NCI-H187 treated with DMSO at 0.1 percent for 48 hours (cell line): Measurements from ENCODE around the gene STIM1.

ENCODE experiments used
- DNase-seq: peaks from one replicate; lab custom pipeline; 2025; lab: John Stamatoyannopoulos, UW

The STIM1 gene

DNA sequence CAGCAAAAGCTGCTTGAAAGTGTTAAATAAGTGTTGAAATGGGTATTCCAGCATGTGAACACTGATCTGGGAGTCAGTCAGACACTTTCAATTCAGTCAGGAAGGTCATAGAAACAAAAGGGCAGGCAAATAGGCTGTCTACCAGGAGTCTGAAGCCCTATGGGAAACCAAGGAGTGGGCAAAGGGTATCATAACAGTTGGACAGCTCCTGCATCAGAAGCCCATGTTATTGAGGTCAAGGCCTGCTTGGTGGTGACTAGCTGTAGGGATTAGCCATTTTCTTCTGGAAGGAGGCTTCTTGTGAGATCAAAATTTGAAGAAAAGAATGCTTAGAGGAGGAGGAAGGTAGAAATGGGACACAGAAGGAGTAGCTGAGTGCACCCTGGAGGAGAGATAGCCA lies 97.3 kb downstream of the STIM1 start:
- DNase-seq = no peak

- DNase-seq = no peak
Measured at GRCh38 chr11:3953327-3953726, 97.9 kb downstream of the STIM1 start.

- DNase-seq = no peak
Measured at GRCh38 chr11:3954448-3955298, 99.2 kb downstream of the STIM1 start.

DNA sequence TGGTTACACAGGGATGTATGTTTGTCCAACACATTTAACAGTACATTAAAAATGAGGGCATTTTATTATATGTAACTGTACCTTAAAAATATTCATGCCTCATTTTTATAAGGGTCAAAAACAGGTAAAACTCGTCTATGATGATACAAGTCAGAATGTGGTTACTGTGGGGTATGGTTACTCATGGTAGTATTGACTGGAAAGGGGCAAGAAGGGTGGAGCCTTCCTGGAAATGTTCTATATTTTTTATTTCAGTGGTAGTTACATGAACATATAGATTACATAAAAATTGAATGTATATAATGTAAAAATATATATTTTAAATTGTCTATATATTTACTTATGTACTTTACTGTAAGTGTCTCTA lies 99.8 kb downstream of the STIM1 start:
- no peak for DNase-seq

- no peak for DNase-seq
Measured at GRCh38 chr11:3956038-3956437, 100.6 kb downstream of the STIM1 start.

GRCh38 chr11:3956748-3957147 lies 101.3 kb downstream of the STIM1 start:
- DNase-seq = no peak

- no peak for DNase-seq
Measured at GRCh38 chr11:3957437-3957836, 102.0 kb downstream of the STIM1 start.

DNA sequence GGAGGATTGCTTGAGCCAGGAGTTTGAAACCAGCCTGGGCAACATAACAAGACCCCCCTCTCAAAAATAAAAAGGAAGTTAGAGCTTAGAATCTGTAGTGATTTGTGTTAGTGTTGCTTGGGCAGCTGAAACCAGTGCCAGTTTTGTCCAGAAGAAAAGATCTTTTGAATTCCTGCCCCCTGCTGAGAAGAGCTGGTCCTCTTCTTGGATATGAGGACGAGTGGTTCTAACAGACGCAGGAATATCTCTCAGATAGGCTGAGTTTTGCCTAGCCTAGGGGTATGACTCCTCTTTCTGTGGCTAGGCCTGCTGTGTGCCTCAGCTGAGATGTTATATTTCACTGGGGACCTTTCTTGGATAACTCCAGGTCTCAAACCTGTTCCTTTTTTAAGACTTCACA lies 102.8 kb downstream of the STIM1 start:
- DNase-seq = no peak

GRCh38 chr11:3959015-3959902 lies 103.8 kb downstream of the STIM1 start:
- no peak for DNase-seq

GRCh38 chr11:3959903-3960265 lies 104.4 kb downstream of the STIM1 start:
- DNase-seq = no peak

GRCh38 chr11:3962406-3962840 lies 107.0 kb downstream of the STIM1 start:
- DNase-seq = no peak

- DNase-seq = no peak
Measured at GRCh38 chr11:3964056-3964455, 108.6 kb downstream of the STIM1 start.

DNA sequence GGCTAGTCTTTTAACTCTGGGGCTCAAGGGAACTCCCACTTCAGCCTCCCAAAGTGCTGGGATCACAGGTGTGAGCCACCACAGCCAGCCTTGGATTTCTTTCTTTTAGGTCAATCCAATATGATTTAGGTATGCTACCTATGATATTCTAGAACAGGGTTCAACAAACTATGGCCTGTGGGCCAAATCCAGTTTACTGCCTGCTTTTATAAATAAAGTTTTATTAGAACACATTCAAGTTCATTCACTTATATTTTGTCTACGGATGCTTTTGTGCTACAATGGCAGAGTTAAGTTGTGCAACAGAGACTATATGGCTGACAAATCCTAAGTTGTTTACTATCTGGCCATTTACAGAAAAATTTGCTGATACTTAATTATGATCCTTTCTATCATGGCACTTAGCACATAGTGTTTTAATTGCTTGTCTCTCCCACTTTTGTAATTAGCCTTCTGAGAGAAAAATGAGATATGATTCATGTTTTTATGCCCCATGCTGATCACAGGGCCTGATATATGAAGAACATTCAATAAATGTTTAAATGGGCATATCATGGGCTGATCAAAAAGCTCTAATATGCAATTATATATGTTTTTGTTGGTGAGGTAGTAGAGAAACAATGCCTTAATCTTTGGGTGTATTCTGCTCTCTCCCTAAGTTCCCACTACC lies 109.6 kb downstream of the STIM1 start:
- DNase-seq = no peak

- no peak for DNase-seq
Measured at GRCh38 chr11:3967695-3968094, 112.2 kb downstream of the STIM1 start.

GRCh38 chr11:3969200-3969599 lies 113.7 kb downstream of the STIM1 start:
- DNase-seq = no peak

- no peak for DNase-seq
Measured at GRCh38 chr11:3969613-3970012, 114.1 kb downstream of the STIM1 start.

GRCh38 chr11:3970108-3970507 lies 114.6 kb downstream of the STIM1 start:
- DNase-seq = no peak

DNA sequence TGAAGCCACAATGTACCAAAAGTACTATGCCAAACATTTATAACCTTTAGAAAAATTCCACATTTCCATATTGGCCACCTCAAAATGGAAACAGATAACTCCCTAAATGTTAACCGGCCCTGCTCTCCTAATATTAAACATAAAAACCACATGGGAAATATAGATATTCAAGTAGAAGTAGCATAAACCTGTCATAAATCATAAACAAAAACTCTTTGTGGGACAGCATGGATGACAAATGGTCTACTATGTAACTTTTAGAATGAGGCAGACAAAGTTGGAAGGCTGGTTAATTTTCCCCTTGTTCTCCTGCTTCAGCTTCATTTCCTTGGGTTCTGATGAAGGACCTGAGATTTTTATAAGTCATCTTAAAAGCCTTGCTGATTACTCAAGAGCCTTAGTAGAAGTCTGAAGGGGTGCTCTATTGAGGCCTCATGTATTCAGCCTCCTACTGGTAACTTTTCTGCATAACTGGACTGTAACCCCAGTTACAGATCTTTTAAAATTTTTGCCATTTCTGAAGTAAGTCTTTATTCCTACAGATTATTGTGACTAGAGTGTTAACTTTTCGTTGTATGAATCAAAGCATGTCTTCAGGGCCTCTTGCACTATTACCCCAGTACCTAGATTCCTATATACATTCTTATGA lies 116.4 kb downstream of the STIM1 start:
- no peak for DNase-seq

DNA sequence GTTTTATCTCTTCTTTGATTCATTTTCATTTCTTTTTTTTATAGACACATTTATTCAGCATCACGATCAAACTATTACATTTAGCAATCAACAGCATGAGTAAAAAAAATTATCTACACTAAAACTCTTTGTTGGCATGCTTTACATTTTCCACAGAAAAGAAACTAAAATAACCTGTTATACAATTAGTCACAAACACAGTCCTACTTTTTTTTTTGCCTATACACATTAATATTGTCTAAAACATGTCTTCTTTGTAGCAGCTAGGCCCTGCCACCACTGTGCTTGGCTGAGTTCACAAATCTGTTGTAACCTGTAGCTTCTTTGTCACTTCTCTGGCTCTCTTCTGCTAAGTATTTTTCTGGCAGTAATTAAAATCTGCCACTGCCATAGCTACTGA lies 117.0 kb downstream of the STIM1 start:
- no peak for DNase-seq

GRCh38 chr11:3977078-3977477 lies 121.6 kb downstream of the STIM1 start:
- no peak for DNase-seq

GRCh38 chr11:3981084-3981633 lies 125.7 kb downstream of the STIM1 start:
- no peak for DNase-seq

- no peak for DNase-seq
Measured at GRCh38 chr11:3982431-3982830, 127.0 kb downstream of the STIM1 start.
